Left cardiac atrium (tissue), 4 donors: ENCODE results near the gene CTAG1B. TPM values are rescaled to one million over a fixed set of nuclear protein-coding genes. Genes with fewer than 3 reads are reported as not detected.
A peak's percentile ranks its signal among the peaks of the same experiment; 100 is the strongest.
"Not testable (repeated sequence)": the region's sequence is repeated elsewhere in the genome, so short reads cannot be mapped to it uniquely, and the experiment has no call there.

ENCODE experiments used
- ATAC-seq, 2 donors: fragments of 200-7000 bp; cut with Tn5 transposase; one replicate each; pipeline ENCODE4 v1.9.1; 2020; ENCODE audit warnings: mild to moderate bottlenecking in 2 of 2, moderate library complexity in 2 of 2
- DNase-seq: peaks from one replicate; pipeline ENCODE4 v3.0.0-alpha.2; 2020
- intact Hi-C, 2 donors: fragments of 100-400 bp; cut with DNase I; formaldehyde crosslinking; loops; one replicate each; pipeline versions ENCODE4 v1.14.1 to v1.15.1; 2022 to 2023
- total RNA-seq, 2 donors: library from RNA; stranded (reverse); fragmentation: NEBNext Ultra II Directional; extraction: Animal tissue kit (Norgen Biotek cat#: 25700); gene quantifications; one replicate each; pipeline ENCODE4 v1.2.1, GENCODE V29; 2021
- donor health status: DM: no; HTN: yes; CAD: no.
- donor health status: DM: no; HTN: yes; CAD: no; lungs with severe emphysema.
- donor health status: DM: yes; HTN: yes; CAD: no.
- donor health status: Dilated cardiomyopathy.

Gene CTAG1B
- total RNA-seq, 2 donors from 2014 or later = not detected

- intact Hi-C loops, ATAC-seq, DNase-seq: not testable (repeated sequence)
These were observed 14.6 kb upstream of the CTAG1B start for GRCh38 chrX:154633661-154634060.

DNA sequence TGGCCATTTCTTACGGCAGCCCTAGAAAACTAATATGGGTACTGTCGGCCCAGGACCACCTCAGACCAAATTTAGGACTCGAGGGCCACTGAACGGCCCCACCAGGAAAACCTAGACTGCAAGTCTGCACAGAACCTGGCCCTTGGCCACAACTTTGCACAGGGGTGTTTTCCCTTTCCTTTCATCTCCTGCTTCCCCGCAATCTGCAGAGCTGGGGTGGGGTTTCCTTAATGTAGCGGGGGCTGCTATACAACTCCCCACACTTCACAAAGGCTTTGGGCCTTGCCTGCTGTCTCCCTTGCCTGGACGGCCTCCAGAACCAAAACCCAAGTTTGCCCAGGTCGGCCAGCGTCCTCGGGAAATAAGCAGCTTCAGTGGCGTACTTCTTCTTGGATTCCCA, 11.9 kb upstream of the CTAG1B start:
- DNase-seq, ATAC-seq, intact Hi-C loops: not testable (repeated sequence)

GRCh38 chrX:154628960-154629359, 9.9 kb upstream of the CTAG1B start:
- DNase-seq, intact Hi-C loops: not testable (repeated sequence)
- ATAC-seq = peak in 1 of 2 donors; percentile 54

GRCh38 chrX:154620767-154621414, 1.8 kb upstream of the CTAG1B start:
- intact Hi-C loops, DNase-seq: not testable (repeated sequence)
- ATAC-seq = peak; percentile 63 to 64

DNA sequence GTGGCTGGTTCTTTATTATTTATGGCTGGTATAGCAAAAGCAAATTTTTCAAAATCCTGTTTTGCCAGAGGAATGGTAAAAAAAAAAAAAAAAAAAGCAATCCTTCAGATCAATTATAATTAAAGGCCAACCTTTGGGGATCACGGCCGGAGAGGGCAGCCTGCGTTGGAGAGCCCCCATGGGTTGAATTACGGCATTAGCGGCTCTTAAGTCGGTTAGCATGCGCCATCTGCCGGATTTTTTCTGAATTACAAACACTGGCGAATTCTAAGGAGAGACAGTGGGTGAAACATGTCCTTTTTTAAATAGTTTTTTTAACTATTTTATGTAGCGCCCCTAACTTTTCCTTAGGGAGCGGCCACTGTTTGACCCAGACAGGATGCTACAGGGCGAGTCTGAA, 5.5 kb downstream of the CTAG1B start:
- DNase-seq, intact Hi-C loops, ATAC-seq: not testable (repeated sequence)

DNA sequence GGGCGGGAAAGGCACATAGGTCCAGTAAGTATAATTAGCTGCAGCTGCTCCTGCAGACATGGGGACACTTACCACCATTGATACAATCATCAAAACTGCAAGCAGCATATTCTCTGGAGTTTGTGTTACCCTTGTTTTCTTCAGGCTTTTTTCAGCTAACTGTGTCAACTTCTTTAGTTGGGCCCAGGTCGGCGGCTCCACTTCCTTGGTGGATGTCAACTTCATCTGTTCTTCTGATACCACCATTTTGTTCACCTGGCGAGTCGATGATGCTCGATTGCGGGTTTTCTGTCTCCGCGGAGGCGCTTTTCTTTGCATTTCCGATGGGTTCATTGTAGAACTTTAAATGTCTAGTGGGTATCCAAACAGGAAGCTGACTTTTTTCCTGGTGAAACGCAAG, 7.9 kb downstream of the CTAG1B start:
- DNase-seq, intact Hi-C loops, ATAC-seq: not testable (repeated sequence)

GRCh38 chrX:154608823-154609222, 10.3 kb downstream of the CTAG1B start:
- DNase-seq, ATAC-seq, intact Hi-C loops: not testable (repeated sequence)

- intact Hi-C loops, DNase-seq, ATAC-seq: not testable (repeated sequence)
These were observed 11.1 kb downstream of the CTAG1B start for GRCh38 chrX:154607976-154608375.

DNA sequence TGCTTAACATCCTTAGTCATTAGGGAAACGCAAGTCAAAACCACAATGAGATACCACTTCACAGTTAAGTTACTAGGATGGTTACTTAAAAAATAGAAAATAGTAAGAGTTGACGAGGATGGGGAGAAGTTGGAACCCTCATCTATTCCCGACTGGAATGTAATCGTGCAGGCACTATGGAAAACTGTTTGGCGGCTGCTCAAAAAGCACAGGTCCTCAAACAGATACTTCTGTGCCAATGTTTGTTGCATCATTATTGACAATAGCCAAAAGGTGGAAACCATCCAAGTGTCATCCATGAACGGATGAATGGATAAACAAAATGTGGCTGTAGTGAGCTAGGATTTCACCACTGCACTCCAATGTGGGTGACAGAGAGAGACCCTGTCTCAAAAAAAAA, 11.7 kb downstream of the CTAG1B start:
- DNase-seq = no peak
- intact Hi-C loops = no loop called here
- no peak for ATAC-seq

DNA sequence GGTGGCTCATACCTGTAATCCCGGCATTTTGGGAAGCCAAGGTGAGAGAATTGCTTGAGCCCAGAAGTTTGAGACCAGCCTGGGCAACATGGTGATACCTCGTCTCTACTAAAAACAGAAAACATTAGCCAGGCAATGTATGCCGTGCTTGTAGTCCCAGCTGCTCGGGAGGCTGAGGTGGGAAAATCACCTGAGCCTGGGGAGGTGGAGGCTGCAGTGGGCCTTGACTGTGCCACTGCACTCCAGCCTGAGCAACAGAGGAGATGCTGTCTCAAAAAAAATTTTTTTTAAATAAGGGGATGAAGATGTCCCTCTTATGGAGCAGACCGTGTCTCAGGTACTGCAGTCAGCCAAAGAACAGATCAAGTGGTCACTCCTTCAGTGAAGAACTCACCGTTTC, 13.5 kb downstream of the CTAG1B start:
- intact Hi-C loops = no loop called here
- ATAC-seq (no peak), DNase-seq (no peak)

GRCh38 chrX:154603438-154604430, 15.3 kb downstream of the CTAG1B start:
- DNase-seq = peak; percentile 37
- ATAC-seq = peak; percentile 61 to 89
- intact Hi-C loops = no loop called here

DNA sequence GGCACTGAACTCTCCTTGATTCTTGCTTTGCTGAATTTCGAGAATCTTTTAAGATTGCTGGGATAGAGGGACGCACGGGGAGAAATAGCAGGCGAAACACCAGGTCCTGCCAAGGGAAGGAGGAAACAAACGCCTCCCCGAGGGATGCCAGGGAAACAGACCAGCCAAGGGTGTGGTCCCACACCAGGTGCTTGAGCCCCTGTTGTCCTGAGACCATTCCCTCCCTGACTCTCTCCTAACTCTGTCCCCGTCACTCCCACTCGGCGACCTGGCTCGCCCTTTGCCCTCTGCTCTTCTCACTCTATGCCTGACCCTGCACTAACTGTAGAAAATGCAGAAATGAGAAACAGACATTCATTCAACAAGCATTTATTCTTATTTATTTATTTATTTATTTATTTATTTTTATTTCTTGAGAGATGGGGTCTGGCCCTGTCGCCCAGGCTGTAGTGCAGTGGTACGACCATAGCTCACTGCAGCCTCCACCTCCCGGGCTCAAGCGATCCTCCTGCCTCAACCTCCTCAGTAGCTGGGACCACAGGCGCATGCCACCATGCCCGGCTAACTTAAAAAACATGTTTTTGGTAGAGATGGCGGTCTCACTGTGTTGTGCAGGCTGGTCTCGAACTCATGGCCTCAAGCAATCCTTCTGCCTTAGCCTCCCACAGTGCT, 16.2 kb downstream of the CTAG1B start:
- intact Hi-C loops = no loop called here
- no peak for ATAC-seq
- DNase-seq = no peak

DNA sequence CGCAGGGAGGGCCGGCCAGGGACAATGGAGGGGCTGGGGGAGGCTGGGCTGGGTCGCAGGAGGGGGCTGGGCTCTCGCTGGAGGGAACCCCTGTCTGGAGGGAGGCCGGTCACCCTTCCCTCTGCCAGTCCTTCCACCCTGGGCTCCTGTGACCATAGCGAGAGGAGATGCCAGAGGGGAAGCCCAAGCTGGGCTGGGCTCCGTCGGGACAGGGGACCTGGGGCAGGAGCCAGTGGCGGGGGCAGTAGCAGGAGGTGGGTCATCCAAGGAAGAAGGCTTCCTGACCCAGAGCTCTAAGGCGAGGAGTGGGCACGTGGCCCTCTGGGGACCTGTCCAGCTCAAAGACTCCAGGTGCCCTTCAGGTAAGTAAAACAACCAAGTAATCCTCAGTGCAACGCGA, 16.9 kb downstream of the CTAG1B start:
- intact Hi-C loops = no loop called here
- DNase-seq (no peak), ATAC-seq (no peak)

DNA sequence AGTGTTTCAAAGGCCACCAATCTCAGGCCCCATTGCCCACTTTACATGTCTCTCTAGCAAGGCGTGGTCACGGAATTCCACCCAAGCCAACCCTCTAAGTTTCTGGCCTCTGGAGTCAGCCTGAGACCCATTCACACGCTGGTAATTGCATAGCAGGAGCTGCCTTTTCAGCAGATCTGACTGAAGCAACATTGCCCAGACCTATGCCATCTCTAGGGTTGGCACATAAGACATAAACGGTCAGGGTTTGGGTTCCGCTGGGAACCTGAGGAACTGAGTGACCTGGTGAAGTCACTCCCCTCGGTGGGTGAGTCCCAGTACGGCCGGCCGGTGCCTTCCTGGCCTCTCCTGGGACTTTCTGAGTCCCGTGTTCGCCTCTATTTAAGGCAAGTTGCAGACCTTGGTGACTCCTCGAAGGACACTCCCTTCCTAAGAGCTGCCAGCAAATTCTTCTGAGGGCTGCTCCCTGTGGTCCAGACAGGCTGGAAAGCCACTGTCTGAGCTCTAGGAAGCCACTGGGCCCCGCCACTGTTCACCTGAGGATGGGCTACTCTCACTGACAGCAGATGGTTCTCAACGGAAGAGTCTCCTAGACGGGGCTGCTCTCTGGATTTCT, 18.2 kb downstream of the CTAG1B start:
- intact Hi-C loops = no loop called here

GRCh38 chrX:154599531-154599930, 19.6 kb downstream of the CTAG1B start:
- ATAC-seq (no peak), DNase-seq (no peak)

More for the DNA sequence above, 18.2 kb downstream of the CTAG1B start:
- ATAC-seq (no peak), DNase-seq (no peak)

DNA sequence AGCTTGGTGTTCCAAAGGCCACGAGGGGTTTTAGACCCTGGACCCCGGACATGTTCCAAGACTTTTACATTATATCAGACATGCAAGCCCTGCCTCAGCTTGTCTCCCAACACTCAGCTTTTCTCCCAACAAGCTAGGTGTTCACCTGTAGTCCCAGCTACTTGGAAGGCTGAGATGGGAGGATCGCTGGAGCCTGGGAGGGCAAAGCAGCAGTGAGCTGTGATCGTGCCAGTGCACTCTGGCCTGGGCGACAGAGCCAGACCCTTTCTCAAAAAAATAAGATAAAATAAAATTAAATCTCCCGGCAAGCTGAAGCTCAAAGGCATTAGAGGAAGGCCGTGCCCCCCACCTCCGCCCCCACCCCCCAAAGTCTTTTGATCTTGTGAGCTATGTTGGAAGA, 20.4 kb downstream of the CTAG1B start:
- no peak for ATAC-seq
- DNase-seq = no peak
- intact Hi-C loops = no loop called here

More at GRCh38 chrX:154599531-154599930, 19.6 kb downstream of the CTAG1B start:
- intact Hi-C loops = no loop called here

DNA sequence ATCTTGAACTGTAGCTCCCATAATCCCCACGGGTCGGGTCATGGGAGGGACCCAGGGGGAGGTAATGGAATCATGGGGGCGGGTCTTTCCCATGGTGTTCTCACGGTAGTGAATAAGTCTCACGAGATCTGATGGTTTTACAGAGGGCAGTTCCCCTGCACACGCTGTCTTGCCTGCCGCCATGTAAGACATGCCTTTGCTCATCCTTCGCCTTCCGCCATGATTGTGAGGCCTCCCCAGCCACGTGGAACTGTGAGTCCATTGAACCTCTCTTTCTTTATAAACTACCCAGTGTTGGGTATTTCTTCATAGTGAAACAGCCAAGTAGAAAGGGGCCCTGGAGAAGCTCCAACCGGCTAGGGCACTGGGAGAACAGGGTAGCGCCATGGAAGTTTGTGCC, 21.9 kb downstream of the CTAG1B start:
- intact Hi-C loops = no loop called here
- DNase-seq = no peak

GRCh38 chrX:154596290-154596929, 22.7 kb downstream of the CTAG1B start:
- no peak for DNase-seq
- intact Hi-C loops = no loop called here
- ATAC-seq = peak; percentile 38 to 51

More for the DNA sequence above, 21.9 kb downstream of the CTAG1B start:
- ATAC-seq = no peak
